Cardiac septum (tissue), 1 donor: ENCODE data around the gene YIPF1. TPM values are rescaled to one million over a fixed set of nuclear protein-coding genes. Genes with fewer than 3 reads are reported as not detected.

Experiments
- DNase-seq: peaks from one replicate; pipeline ENCODE4 v3.0.0-alpha.2; 2020; ENCODE audit warnings: low spot score
- intact Hi-C: fragments of 100-400 bp; cut with DNase I; formaldehyde crosslinking; loops from one replicate; pipeline ENCODE4 v1.14.0; 2022
- total RNA-seq: library from RNA; stranded (reverse); fragmentation: NEBNext Ultra II Directional; extraction: Animal tissue kit (Norgen Biotek cat#: 25700); gene quantifications from one replicate; pipeline ENCODE4 v1.2.1, GENCODE V29; 2021
- donor health status: DM: no; HTN: no; CAD: no.

YIPF1 gene
- total RNA-seq, 1 donor from 2014 or later, result 13.4 TPM

GRCh38 chr1:53807916-53808315 is 81.7 kb downstream of the YIPF1 start:
- intact Hi-C loops, result no loop called here
- no peak for DNase-seq

- intact Hi-C loops, result no loop called here
- no peak for DNase-seq
Observed at GRCh38 chr1:53804791-53805505, 84.6 kb downstream of the YIPF1 start.

GRCh38 chr1:53804181-53804580 is 85.4 kb downstream of the YIPF1 start:
- intact Hi-C loops, result no loop called here
- DNase-seq, result no peak

Other genes with a start within 250 kb of the YIPF1 start
- gene GLIS1, start 150.6 kb downstream of the YIPF1 start, total RNA-seq, result 0.30 TPM
- 6.0 TPM for gene NDC1, start 51.5 kb downstream of the YIPF1 start, total RNA-seq
- not detected for gene DIO1, start 4.4 kb upstream of the YIPF1 start, total RNA-seq
- gene IFT25, start 55.9 kb upstream of the YIPF1 start, total RNA-seq, result 11.1 TPM
- gene LRRC42, start 56.6 kb upstream of the YIPF1 start, total RNA-seq, result 19.1 TPM
- gene LDLRAD1, start 128.4 kb upstream of the YIPF1 start, total RNA-seq, result not detected
- 289 TPM for gene TMEM59, start 163.4 kb upstream of the YIPF1 start, total RNA-seq
- 4.1 TPM for gene TCEANC2, start 163.8 kb upstream of the YIPF1 start, total RNA-seq